Measurements from ENCODE around the gene USH2A. TPM values are rescaled to one million over a fixed set of nuclear protein-coding genes. Genes with fewer than 3 reads are reported as not detected.
A peak's percentile ranks its signal among the peaks of the same experiment; 100 is the strongest.

Gene USH2A
- total RNA-seq, 4 donors from 2014 or later, result 0.03 to 0.25 TPM; not detected in 2

DNA sequence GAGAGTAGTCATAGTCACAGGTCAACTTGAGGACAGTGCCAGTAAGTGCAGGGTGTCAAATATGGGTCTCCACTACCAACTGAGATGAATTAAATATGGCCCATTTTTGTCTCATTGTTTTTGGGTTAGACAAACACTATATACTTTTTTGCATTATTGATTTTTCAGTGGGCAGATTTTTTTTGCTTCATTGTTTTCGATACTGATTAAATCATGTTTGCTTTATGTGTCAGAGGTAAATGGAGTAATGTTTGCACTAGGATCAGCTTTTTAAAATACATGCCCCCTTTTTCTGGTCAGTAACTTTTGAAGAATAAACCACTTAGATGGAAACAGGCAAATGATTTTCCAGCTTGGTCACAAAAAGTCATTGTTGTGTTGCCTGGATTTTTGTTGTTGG lies 199.0 kb downstream of the USH2A start:
- H3K4me3 ChIP-seq (ENCODE audit: low read depth, poor library complexity, severe bottlenecking), result no peak overlapping the region
- DNase-seq (ENCODE audit: low spot score in 2 of 2), result no peak
- intact Hi-C loops (cut with DNase I; ENCODE audit: low total_unique reads), result no loop called here
- TF ChIP-seq, protein P1, sequence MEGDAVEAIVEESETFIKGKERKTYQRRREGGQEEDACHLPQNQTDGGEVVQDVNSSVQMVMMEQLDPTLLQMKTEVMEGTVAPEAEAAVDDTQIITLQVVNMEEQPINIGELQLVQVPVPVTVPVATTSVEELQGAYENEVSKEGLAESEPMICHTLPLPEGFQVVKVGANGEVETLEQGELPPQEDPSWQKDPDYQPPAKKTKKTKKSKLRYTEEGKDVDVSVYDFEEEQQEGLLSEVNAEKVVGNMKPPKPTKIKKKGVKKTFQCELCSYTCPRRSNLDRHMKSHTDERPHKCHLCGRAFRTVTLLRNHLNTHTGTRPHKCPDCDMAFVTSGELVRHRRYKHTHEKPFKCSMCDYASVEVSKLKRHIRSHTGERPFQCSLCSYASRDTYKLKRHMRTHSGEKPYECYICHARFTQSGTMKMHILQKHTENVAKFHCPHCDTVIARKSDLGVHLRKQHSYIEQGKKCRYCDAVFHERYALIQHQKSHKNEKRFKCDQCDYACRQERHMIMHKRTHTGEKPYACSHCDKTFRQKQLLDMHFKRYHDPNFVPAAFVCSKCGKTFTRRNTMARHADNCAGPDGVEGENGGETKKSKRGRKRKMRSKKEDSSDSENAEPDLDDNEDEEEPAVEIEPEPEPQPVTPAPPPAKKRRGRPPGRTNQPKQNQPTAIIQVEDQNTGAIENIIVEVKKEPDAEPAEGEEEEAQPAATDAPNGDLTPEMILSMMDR (IDR thresholded peaks at IDR 0.05), result no peak
- TF ChIP-seq POLR2A (IDR thresholded peaks at IDR 0.05), result no peak
- WGBS, 2 donors, result 92 to 100% methylated on average over 1 of the region's 1 CpG

DNA sequence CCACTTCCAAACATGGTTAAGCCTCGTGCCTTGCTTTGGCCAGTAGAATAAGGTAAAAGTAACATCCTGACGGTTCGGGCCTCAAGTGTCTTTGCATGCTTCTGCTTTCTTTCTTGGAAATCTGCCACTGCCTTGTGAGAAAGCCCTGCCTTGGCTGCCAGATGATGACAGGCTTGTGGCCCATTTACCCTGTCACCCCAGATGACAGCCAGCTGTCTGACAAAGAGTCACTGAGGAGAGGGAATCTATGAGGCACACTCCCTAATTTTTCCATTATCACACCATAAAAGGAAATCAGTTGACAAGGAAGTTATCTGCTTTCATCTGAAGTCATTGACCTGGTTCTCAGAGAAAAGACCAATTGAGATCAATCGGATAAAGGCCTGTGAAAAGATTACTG lies 199.8 kb downstream of the USH2A start:
- intact Hi-C loops (cut with DNase I; ENCODE audit: low total_unique reads), result no loop called here
- H3K4me3 ChIP-seq (ENCODE audit: low read depth, poor library complexity, severe bottlenecking), result no peak overlapping the region
- WGBS, 2 donors, result 48 to 50% methylated on average over 4 of the region's 4 CpGs
- no peak for DNase-seq (ENCODE audit: low spot score in 2 of 2)
- TF ChIP-seq POLR2A (IDR thresholded peaks at IDR 0.05), result no peak
- TF ChIP-seq, protein P1 (IDR thresholded peaks at IDR 0.05), result no peak

DNA sequence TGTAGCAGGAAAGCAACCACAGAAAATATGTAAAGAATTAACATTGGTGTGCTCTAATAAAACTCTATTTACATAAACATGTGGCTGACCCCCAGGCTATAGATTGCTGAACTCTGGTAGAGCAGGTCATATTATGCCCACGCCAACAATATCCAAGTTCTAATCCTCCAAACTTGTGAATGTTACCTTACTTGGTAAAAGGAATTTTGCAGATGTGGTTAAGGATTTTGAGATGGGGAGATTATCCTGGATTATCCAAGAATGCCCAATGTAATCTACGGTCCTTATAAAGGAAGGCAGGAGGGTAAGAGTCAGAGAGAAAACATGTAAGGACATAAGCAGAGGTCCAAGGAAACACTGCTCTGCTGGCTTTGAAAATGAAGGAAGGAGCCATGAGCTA lies 201.0 kb downstream of the USH2A start:
- no peak overlapping the region for H3K4me3 ChIP-seq (ENCODE audit: low read depth, poor library complexity, severe bottlenecking)
- intact Hi-C loops (cut with DNase I; ENCODE audit: low total_unique reads), result no loop called here
- DNase-seq (ENCODE audit: low spot score in 2 of 2), result no peak
- no peak for TF ChIP-seq POLR2A (IDR thresholded peaks at IDR 0.05)
- TF ChIP-seq, protein P1 (IDR thresholded peaks at IDR 0.05), result no peak
- whole genome bisulfite sequencing, 2 donors, result 82 to 86% methylated on average over 2 of the region's 2 CpGs

DNA sequence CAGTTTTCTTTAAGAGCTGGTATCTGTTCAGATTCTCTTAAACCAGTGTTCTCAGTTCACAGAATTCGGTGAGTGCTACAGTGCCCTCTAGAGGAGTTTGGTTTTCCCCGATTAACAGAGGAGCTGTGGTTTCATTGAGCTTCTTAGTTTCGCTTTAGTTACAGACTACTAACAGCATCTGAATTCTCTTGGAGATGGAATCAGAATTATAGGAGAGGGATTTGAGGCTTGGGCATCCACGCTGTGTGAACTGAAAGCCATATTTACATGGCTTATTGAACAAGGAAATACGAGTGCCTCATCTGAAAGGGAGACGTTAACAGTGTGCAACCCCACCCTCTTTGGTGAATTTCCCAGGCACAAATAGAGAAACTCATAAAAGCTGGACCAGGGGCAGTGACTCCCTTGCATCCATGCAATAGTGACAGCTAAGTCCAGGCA lies 202.0 kb downstream of the USH2A start:
- WGBS, 2 donors, result 1% methylated on average over 6 of the region's 6 CpGs
- TF ChIP-seq POLR2A (IDR thresholded peaks at IDR 0.05), result no peak
- TF ChIP-seq, protein P1 (IDR thresholded peaks at IDR 0.05), result no peak
- DNase-seq (ENCODE audit: low spot score in 2 of 2), result peak in 1 of 2 donors; percentile 16
- intact Hi-C loops (cut with DNase I; ENCODE audit: low total_unique reads), result no loop called here
- H3K4me3 ChIP-seq (ENCODE audit: low read depth, poor library complexity, severe bottlenecking), result no peak overlapping the region

DNA sequence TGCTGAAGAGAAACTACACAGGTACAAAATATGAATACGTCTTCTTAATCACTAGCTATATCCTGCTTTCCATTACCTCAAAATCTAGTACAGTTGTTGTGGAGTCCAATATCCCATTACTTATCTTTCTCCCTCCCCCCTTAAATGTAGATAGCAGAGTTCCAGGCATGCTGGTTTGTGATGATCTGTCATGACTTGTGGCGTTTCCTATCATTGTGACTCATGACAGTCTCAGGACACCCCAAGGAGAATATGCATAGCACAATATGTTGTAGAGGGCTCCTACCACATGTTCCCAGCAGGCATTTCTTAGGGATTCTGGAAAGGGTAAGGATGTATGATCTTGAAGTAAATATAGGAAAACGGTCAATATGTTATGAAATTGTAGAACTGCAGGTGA lies 206.9 kb downstream of the USH2A start:
- H3K4me3 ChIP-seq (ENCODE audit: low read depth, poor library complexity, severe bottlenecking), result no peak overlapping the region
- WGBS, 2 donors, result 78 to 85% methylated on average over 3 of the region's 3 CpGs
- DNase-seq (ENCODE audit: low spot score in 2 of 2), result no peak
- no peak for TF ChIP-seq POLR2A (IDR thresholded peaks at IDR 0.05)
- TF ChIP-seq, protein P1 (IDR thresholded peaks at IDR 0.05), result no peak
- intact Hi-C loops (cut with DNase I; ENCODE audit: low total_unique reads), result no loop called here

DNA sequence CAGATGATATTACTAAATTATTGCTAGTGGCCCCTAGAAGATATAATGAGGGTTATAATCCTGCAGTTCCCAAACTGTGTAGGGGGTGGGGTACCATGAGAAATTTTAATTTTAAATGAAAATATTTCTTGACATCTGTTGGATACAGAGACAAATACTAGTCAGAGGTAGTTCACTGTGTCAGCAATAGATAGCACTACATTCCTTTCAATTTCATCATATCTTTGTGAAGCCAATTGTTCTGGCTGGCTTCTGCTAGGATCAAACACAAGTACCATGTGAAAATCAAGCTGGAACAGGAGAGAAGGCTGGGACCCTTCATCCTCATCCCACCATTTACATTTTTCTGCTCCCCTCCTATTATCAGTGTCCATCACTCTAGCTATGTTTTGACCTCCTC lies 208.1 kb downstream of the USH2A start:
- intact Hi-C loops (cut with DNase I; ENCODE audit: low total_unique reads), result no loop called here
- no peak for DNase-seq (ENCODE audit: low spot score in 2 of 2)
- TF ChIP-seq POLR2A (IDR thresholded peaks at IDR 0.05), result no peak
- TF ChIP-seq, protein P1 (IDR thresholded peaks at IDR 0.05), result no peak
- H3K4me3 ChIP-seq (ENCODE audit: low read depth, poor library complexity, severe bottlenecking), result no peak overlapping the region

All from lower leg skin (tissue), 4 donors.